SK-N-SH treated with all-trans-retinoic acid at 6 μM for 48 hours (cell line): Measurements from ENCODE around the gene DLX1.

Experiments used
- ATAC-seq: fragments of 200-7000 bp; cut with Tn5 transposase; 3 replicates; pipeline ENCODE4 v1.9.1; 2020; ENCODE audit warnings: mild to moderate bottlenecking, moderate library complexity
- ARNTL ChIP-seq: fragments of 450-650 bp; formaldehyde crosslinking; IDR thresholded peaks from 2 replicates; pipeline ENCODE4 v1.5.0; 2020; ENCODE audit warnings: low read depth, mild to moderate bottlenecking, moderate library complexity, borderline replicate concordance
- BACH2 ChIP-seq: fragments of 250-450 bp; sonication (Bioruptor Pico); IDR thresholded peaks from 2 replicates; pipeline ENCODE4 v1.9.0; 2021; ENCODE audit warnings: mild to moderate bottlenecking, borderline replicate concordance
- CREB5 ChIP-seq: fragments of 250-450 bp; sonication (Bioruptor Pico); IDR thresholded peaks from 2 replicates; pipeline ENCODE4 v1.5.1; 2020; ENCODE audit warnings: low read depth, mild to moderate bottlenecking, moderate library complexity
- CSDC2 ChIP-seq: fragments of 250-450 bp; sonication (Bioruptor Pico); IDR thresholded peaks from 2 replicates; pipeline ENCODE4 v1.5.0; 2020; ENCODE audit warnings: mild to moderate bottlenecking, moderate library complexity
- CSRNP3 ChIP-seq: fragments of 250-450 bp; sonication (Bioruptor Pico); IDR thresholded peaks from 2 replicates; pipeline ENCODE4 v1.5.1; 2021; ENCODE audit warnings: mild to moderate bottlenecking, moderate library complexity
- ESRRG ChIP-seq: fragments of 250-450 bp; sonication (Bioruptor Pico); IDR thresholded peaks from 2 replicates; pipeline ENCODE4 v1.6.1; 2021; ENCODE audit warnings: mild to moderate bottlenecking
- POU6F1 ChIP-seq: fragments of 250-450 bp; sonication (Bioruptor Pico); IDR thresholded peaks from 2 replicates; pipeline ENCODE4 v1.8.0; 2021; ENCODE audit warnings: low read depth, mild to moderate bottlenecking, moderate library complexity, borderline replicate concordance
- RARB ChIP-seq: fragments of 250-450 bp; sonication (Bioruptor Pico); IDR thresholded peaks from 2 replicates; pipeline ENCODE4 v1.8.0; 2021; ENCODE audit warnings: mild to moderate bottlenecking, moderate library complexity
- SNAI2 ChIP-seq: fragments of 250-450 bp; sonication (Bioruptor Pico); IDR thresholded peaks from 2 replicates; pipeline ENCODE4 v1.5.0; 2020; ENCODE audit warnings: mild to moderate bottlenecking, moderate library complexity
- TOX ChIP-seq: fragments of 250-450 bp; sonication (Bioruptor Pico); IDR thresholded peaks from 2 replicates; pipeline ENCODE4 v1.8.0; 2021; ENCODE audit warnings: mild to moderate bottlenecking, moderate library complexity, borderline replicate concordance
- TSHZ2 ChIP-seq: fragments of 250-450 bp; sonication (Bioruptor Pico); IDR thresholded peaks from 2 replicates; pipeline ENCODE4 v1.5.0; 2020; ENCODE audit warnings: mild to moderate bottlenecking, moderate library complexity
- ZC3H10 ChIP-seq: fragments of 250-450 bp; sonication (Bioruptor Pico); IDR thresholded peaks from 2 replicates; pipeline ENCODE4 v1.5.1; 2021; ENCODE audit warnings: mild to moderate bottlenecking, moderate library complexity
- ZFP3 ChIP-seq: fragments of 250-450 bp; sonication (Bioruptor Pico); IDR thresholded peaks from 2 replicates; pipeline ENCODE4 v1.5.0; 2020; ENCODE audit warnings: mild to moderate bottlenecking, moderate library complexity
- ZFP30 ChIP-seq: fragments of 450-650 bp; formaldehyde crosslinking; IDR thresholded peaks from 2 replicates; pipeline ENCODE4 v1.5.0; 2022; ENCODE audit warnings: mild to moderate bottlenecking, moderate library complexity
- ZNF8 ChIP-seq: fragments of 450-650 bp; formaldehyde crosslinking; IDR thresholded peaks from 2 replicates; pipeline ENCODE4 v1.5.0; 2020; ENCODE audit warnings: mild to moderate bottlenecking, moderate library complexity

The DLX1 gene

GRCh38 chr2:172100080-172100934 is 15.0 kb downstream of the DLX1 start:
- no peak for ATAC-seq
- TF ChIP-seq ZFP30 (CRISPR knock-in tag) (no peak), ZC3H10 (no peak), ESRRG (CRISPR knock-in tag) (no peak), ARNTL (CRISPR knock-in tag) (no peak), POU6F1 (CRISPR knock-in tag) (no peak), SNAI2 (CRISPR knock-in tag) (no peak), ZNF8 (CRISPR knock-in tag) (no peak), CREB5 (CRISPR knock-in tag) (no peak), TSHZ2 (CRISPR knock-in tag) (no peak), ZFP3 (CRISPR knock-in tag) (no peak), CSRNP3 (CRISPR knock-in tag) (no peak)

- ATAC-seq, result no peak
- TF ChIP-seq CSDC2 (no peak), TOX (no peak)
These were observed 15.9 kb downstream of the DLX1 start for GRCh38 chr2:172100935-172101820.

- TF ChIP-seq BACH2 (no peak), ZFP3 (CRISPR knock-in tag) (no peak), ARNTL (CRISPR knock-in tag) (no peak), RARB (CRISPR knock-in tag) (no peak), TOX (no peak)
- TF ChIP-seq, all 23 proteins: peak for 0
- peak; percentile 14 for ATAC-seq
These were observed 16.6 kb downstream of the DLX1 start for GRCh38 chr2:172101821-172102390.

GRCh38 chr2:172102391-172103359 is 17.4 kb downstream of the DLX1 start, which contains the start of gene DLX2:
DLX2 (minus strand) TSS chr2:172102900; CDS start chr2:172102538, 362 bp downstream.
- no peak for TF ChIP-seq BACH2
- ATAC-seq, result peak; percentile 70
